HepG2 (cell line): ENCODE data around the gene FCHSD1. TPM values are rescaled to one million over a fixed set of nuclear protein-coding genes. Genes with fewer than 3 reads are reported as not detected.

Source experiments
- AGO1 ChIP-seq: fragments of 200-400 bp; formaldehyde crosslinking; IDR thresholded peaks from 2 replicates; pipeline ENCODE4 v1.6.1; 2017; ENCODE audit warnings: mild to moderate bottlenecking, low read depth, low read length, moderate library complexity; ENCODE audit not compliant: poor library complexity, severe bottlenecking
- AHR ChIP-seq: IDR thresholded peaks from 2 replicates; pipeline ENCODE4 v1.6.1; 2018; ENCODE audit warnings: missing genetic modification reagents, missing compliant biosample characterization
- CBX1 ChIP-seq: IDR thresholded peaks from one replicate; pipeline ENCODE4 v1.6.1; 2016; ENCODE audit warnings: antibody characterized with exemption, low read depth
- KAT7 ChIP-seq: IDR thresholded peaks from 2 replicates; pipeline ENCODE4 v1.6.1; 2018; ENCODE audit warnings: borderline replicate concordance, missing compliant biosample characterization
- MYC ChIP-seq: sonication (generic); formaldehyde crosslinking; IDR thresholded peaks from 2 replicates; pipeline ENCODE4 v1.9.0; 2021; ENCODE audit warnings: missing genetic modification reagents, borderline replicate concordance
- NR2F2 ChIP-seq: IDR thresholded peaks from 2 replicates; pipeline ENCODE4 v1.6.1; 2012; ENCODE audit warnings: low read depth, inconsistent platforms, borderline replicate concordance
- PHF20 ChIP-seq: sonication (generic); formaldehyde crosslinking; IDR thresholded peaks from 2 replicates; pipeline ENCODE4 v1.5.0; 2020; ENCODE audit warnings: mild to moderate bottlenecking, missing genetic modification reagents
- SP140L ChIP-seq: sonication (generic); formaldehyde crosslinking; IDR thresholded peaks from 2 replicates; pipeline ENCODE4 v1.4.0; 2020; ENCODE audit warnings: missing genetic modification reagents, borderline replicate concordance
- TAF1 ChIP-seq: sonication (generic); formaldehyde crosslinking; IDR thresholded peaks from 2 replicates; pipeline ENCODE4 v1.4.0; 2020; ENCODE audit warnings: missing genetic modification reagents
- TERF1 ChIP-seq: sonication (generic); formaldehyde crosslinking; IDR thresholded peaks from 2 replicates; pipeline ENCODE4 v1.8.0; 2022; ENCODE audit warnings: mild to moderate bottlenecking, missing genetic modification reagents, moderate library complexity
- ZNF33A ChIP-seq: sonication (generic); formaldehyde crosslinking; IDR thresholded peaks from 2 replicates; pipeline ENCODE4 v1.5.1; 2020; ENCODE audit warnings: missing genetic modification reagents, mild to moderate bottlenecking, moderate library complexity, borderline replicate concordance
- ZNF547 ChIP-seq: sonication (generic); formaldehyde crosslinking; IDR thresholded peaks from 2 replicates; pipeline ENCODE4 v1.5.1; 2020; ENCODE audit warnings: mild to moderate bottlenecking, missing genetic modification reagents
- ZNF687 ChIP-seq: sonication (generic); formaldehyde crosslinking; IDR thresholded peaks from 2 replicates; pipeline ENCODE4 v1.5.1; 2020; ENCODE audit warnings: mild to moderate bottlenecking, missing genetic modification reagents, moderate library complexity
- ZNF776 ChIP-seq: sonication (generic); formaldehyde crosslinking; IDR thresholded peaks from 2 replicates; pipeline ENCODE4 v1.4.0; 2020; ENCODE audit warnings: mild to moderate bottlenecking, missing genetic modification reagents
- ZSCAN9 ChIP-seq: IDR thresholded peaks from 2 replicates; pipeline ENCODE4 v1.6.1; 2016; ENCODE audit warnings: borderline replicate concordance
- polyA plus RNA-seq, 8 experiments: library from polyadenylated mRNA; depleted of rRNA in 3 of 8; stranded (reverse) in 7 of 8; unstranded in 1 of 8; fragments of >200 nt; fragmentation: Illumina TruSeq in 4 of 8; extraction: Trizol in 4 of 8; gene quantifications; 2 replicates each; pipeline versions ENCODE4 v1.2.1 to v1.2.3, GENCODE V29; 2011 to 2016; ENCODE audit warnings: low read depth in 4 of 8, missing spikeins in 1 of 8, mixed read lengths in 1 of 8; ENCODE audit not compliant: insufficient read depth in 1 of 8
- total RNA-seq, 5 experiments: library from RNA; depleted of rRNA; stranded (reverse); fragments of >200 nt; fragmentation: Illumina TruSeq; extraction: Trizol; gene quantifications; 2 replicates each; pipeline ENCODE4 v1.2.3, GENCODE V29; 2016; ENCODE audit warnings: low read depth in 1 of 5
- TF ChIP-seq, protein P1 (sequence below), 2 experiments: sonication (generic) in 1 of 2; formaldehyde crosslinking in 1 of 2; IDR thresholded peaks; 2 replicates each; pipeline versions ENCODE4 v1.4.0 to v1.6.1; 2018 to 2020; ENCODE audit warnings: missing genetic modification reagents in 2 of 2, borderline replicate concordance in 1 of 2, low read depth in 1 of 2, mild to moderate bottlenecking in 1 of 2, missing biosample characterization in 1 of 2
- TF ChIP-seq, protein P2 (sequence below): IDR thresholded peaks from 2 replicates; pipeline ENCODE4 v1.6.1; 2016; ENCODE audit warnings: missing genetic modification reagents, missing compliant biosample characterization

Gene FCHSD1
- total and polyA plus RNA-seq, 2 of the 13 experiments (the other 11 are each of a cell fraction or from before 2014, with no cell fraction given) = 5.5 to 15.4 TPM

GRCh38 chr5:141637123-141637766 lies 14.0 kb downstream of the FCHSD1 start (continued):
- TF ChIP-seq TAF1 (CRISPR knock-in tag) (peak; percentile 16; the same call in 1 of the 2 replicates), KAT7 (CRISPR knock-in tag) (peak; percentile 52; the same call in 1 of the 2 replicates), ZNF687 (CRISPR knock-in tag) (peak; percentile 56), NR2F2 (no peak), SP140L (CRISPR knock-in tag) (no peak), MYC (CRISPR knock-in tag) (peak; percentile 64), ZNF776 (CRISPR knock-in tag) (peak; percentile 36; the same call in 1 of the 2 replicates), ZSCAN9 (CRISPR knock-in tag) (0 out of 2 replicates have a peak, but pooled peaks have one; percentile 22), ZNF547 (no peak), AGO1 (no peak), ZNF33A (CRISPR knock-in tag) (no peak), TERF1 (no peak), AHR (CRISPR knock-in tag) (no peak), PHF20 (CRISPR knock-in tag) (no peak), CBX1 (no peak)
- TF ChIP-seq, protein P1, sequence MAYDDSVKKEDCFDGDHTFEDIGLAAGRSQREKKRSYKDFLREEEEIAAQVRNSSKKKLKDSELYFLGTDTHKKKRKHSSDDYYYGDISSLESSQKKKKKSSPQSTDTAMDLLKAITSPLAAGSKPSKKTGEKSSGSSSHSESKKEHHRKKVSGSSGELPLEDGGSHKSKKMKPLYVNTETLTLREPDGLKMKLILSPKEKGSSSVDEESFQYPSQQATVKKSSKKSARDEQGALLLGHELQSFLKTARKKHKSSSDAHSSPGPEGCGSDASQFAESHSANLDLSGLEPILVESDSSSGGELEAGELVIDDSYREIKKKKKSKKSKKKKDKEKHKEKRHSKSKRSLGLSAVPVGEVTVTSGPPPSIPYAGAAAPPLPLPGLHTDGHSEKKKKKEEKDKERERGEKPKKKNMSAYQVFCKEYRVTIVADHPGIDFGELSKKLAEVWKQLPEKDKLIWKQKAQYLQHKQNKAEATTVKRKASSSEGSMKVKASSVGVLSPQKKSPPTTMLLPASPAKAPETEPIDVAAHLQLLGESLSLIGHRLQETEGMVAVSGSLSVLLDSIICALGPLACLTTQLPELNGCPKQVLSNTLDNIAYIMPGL (CRISPR knock-in tag; IDR thresholded peaks at IDR 0.05; ENCODE audit: borderline replicate concordance in 1 of 2, low read depth in 1 of 2) = 0 out of 4 replicates have a peak, but pooled peaks of 1 of the 2 experiments have one; percentile 76
- TF ChIP-seq, protein P2, sequence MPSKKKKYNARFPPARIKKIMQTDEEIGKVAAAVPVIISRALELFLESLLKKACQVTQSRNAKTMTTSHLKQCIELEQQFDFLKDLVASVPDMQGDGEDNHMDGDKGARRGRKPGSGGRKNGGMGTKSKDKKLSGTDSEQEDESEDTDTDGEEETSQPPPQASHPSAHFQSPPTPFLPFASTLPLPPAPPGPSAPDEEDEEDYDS = no peak
